Retinal pigment epithelial cell (primary cell): Measurements from ENCODE around the gene MAP3K7CL.

ENCODE experiments used
- DNase-seq: peaks from one replicate; pipeline ENCODE4 v3.0.0-alpha.2; 2010; ENCODE audit warnings: low read depth
- H3K4me3 ChIP-seq: 2 replicates; pipeline ENCODE4 v1.5.1; 2011; ENCODE audit warnings: mild to moderate bottlenecking, low read length, control low read depth, moderate library complexity
- CTCF ChIP-seq: conservative IDR thresholded peaks from 2 replicates; pipeline ENCODE4 v1.5.1; 2011; ENCODE audit warnings: low read depth, low read length, control low read depth, inconsistent platforms

The MAP3K7CL gene

GRCh38 chr21:29211205-29211604 lies 80.8 kb downstream of the MAP3K7CL start:
- no peak overlapping the region for H3K4me3 ChIP-seq
- DNase-seq, result no peak
- TF ChIP-seq CTCF, result no peak

GRCh38 chr21:29212446-29212845 lies 82.0 kb downstream of the MAP3K7CL start:
- H3K4me3 ChIP-seq, result no peak overlapping the region
- TF ChIP-seq CTCF, result no peak
- no peak for DNase-seq

- DNase-seq, result no peak
- no peak for TF ChIP-seq CTCF
Measured at GRCh38 chr21:29213513-29214385, 83.3 kb downstream of the MAP3K7CL start.

GRCh38 chr21:29215709-29216108 lies 85.3 kb downstream of the MAP3K7CL start:
- H3K4me3 ChIP-seq, result no peak overlapping the region
- DNase-seq, result no peak
- TF ChIP-seq CTCF, result no peak

More at GRCh38 chr21:29213513-29214385, 83.3 kb downstream of the MAP3K7CL start:
- H3K4me3 ChIP-seq, result no peak overlapping the region

- DNase-seq, result no peak
- TF ChIP-seq CTCF, result no peak
- no peak overlapping the region for H3K4me3 ChIP-seq
Measured at GRCh38 chr21:29217818-29218291, 87.4 kb downstream of the MAP3K7CL start.

GRCh38 chr21:29218749-29219148 lies 88.3 kb downstream of the MAP3K7CL start:
- TF ChIP-seq CTCF, result no peak
- H3K4me3 ChIP-seq, result no peak overlapping the region
- no peak for DNase-seq
